Right lobe of liver (tissue), 4 donors: ENCODE data around the gene FTH1.

ENCODE experiments used
- POLR2A ChIP-seq: fragments of 450-650 bp; IDR thresholded peaks from one replicate; pipeline ENCODE4 v1.6.1; 2017; ENCODE audit warnings: antibody characterized with exemption, mild to moderate bottlenecking
- TF ChIP-seq, protein P1 (sequence below), 4 donors: fragments of 200-600 bp in 3 of 4; fragments of 450-650 bp in 1 of 4; IDR thresholded peaks; one replicate each; pipeline versions ENCODE4 v1.5.1 to v1.8.0; 2016 to 2022; ENCODE audit warnings: antibody characterized with exemption in 4 of 4, mild to moderate bottlenecking in 2 of 4
- donor health status: DM: no; HTN: no; CAD: no.
- donor health status: DM: no; HTN: no; CAD: no.
- donor health status: DM: no; HTN: yes; CAD: no.

DNA sequence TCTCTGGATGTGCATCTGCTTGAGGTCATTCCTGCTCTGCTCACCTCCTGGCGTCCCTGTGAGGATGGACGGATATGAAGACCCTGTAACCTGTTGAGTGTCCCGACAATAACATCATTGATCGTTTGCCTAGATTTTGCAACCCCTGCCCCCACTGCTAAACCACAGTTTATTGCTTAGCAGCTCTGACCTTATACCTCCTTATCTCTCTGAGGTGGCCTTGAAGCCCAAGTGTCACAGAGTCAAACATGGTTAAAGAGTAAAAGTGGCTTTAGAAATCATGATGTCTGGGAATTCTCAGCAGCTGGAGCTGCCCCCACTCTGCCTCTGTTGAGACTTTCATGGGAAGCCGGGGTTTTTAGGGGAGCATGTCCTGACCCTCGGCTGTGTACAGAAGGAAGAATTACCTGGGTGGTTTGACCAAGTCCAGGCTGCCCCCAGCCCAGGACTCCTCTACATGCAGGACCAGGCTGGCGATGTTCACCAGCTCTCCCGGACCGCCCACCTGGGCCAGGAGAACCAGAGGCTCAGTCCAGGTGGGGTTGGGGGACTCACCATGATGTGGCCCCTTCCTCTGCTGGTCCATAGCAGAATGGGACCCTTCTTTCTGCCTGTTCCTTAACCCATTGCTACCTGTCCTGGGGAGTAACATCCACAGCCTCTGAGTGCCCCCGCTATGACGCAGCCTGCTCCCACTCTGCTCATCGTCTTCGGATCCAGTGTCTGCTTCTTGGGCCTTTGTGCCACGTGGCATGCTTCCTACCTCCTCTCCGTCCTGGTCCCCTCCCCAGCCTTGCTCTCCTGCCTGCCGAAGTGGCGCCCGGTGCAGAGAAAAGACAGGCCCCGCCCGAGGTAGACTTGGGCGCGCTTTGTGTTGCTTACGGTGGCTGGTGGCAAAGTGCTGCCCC lies 33.4 kb upstream of the FTH1 start:
- TF ChIP-seq, protein P1, sequence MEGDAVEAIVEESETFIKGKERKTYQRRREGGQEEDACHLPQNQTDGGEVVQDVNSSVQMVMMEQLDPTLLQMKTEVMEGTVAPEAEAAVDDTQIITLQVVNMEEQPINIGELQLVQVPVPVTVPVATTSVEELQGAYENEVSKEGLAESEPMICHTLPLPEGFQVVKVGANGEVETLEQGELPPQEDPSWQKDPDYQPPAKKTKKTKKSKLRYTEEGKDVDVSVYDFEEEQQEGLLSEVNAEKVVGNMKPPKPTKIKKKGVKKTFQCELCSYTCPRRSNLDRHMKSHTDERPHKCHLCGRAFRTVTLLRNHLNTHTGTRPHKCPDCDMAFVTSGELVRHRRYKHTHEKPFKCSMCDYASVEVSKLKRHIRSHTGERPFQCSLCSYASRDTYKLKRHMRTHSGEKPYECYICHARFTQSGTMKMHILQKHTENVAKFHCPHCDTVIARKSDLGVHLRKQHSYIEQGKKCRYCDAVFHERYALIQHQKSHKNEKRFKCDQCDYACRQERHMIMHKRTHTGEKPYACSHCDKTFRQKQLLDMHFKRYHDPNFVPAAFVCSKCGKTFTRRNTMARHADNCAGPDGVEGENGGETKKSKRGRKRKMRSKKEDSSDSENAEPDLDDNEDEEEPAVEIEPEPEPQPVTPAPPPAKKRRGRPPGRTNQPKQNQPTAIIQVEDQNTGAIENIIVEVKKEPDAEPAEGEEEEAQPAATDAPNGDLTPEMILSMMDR (IDR thresholded peaks at IDR 0.05), result no peak
- no peak for TF ChIP-seq POLR2A
